Ascending aorta (tissue), 2 donors: ENCODE measurements around the gene ATG101. TPM values are rescaled to one million over a fixed set of nuclear protein-coding genes. Genes with fewer than 3 reads are reported as not detected.

Source experiments
- DNase-seq, 2 donors: peaks; one replicate each; pipeline ENCODE4 v3.0.0-alpha.2; 2019; ENCODE audit warnings: low spot score in 2 of 2
- H3K27ac ChIP-seq, 2 donors: fragments of 200-600 bp; sonication (generic); one replicate each; pipeline ENCODE4 v1.5.1; 2016 to 2017; ENCODE audit warnings: mild to moderate bottlenecking in 1 of 2
- H3K27me3 ChIP-seq: fragments of 200-600 bp; sonication (generic); one replicate; pipeline ENCODE4 v1.5.1; 2017
- H3K36me3 ChIP-seq, 2 donors: fragments of 200-600 bp; sonication (generic); one replicate each; pipeline ENCODE4 v1.5.1; 2016
- H3K4me1 ChIP-seq, 2 donors: fragments of 200-600 bp; sonication (generic); one replicate each; pipeline ENCODE4 v1.5.1; 2016 to 2017; ENCODE audit warnings: mild to moderate bottlenecking in 1 of 2
- H3K4me3 ChIP-seq, 2 donors: fragments of 200-600 bp; sonication (generic); one replicate each; pipeline ENCODE4 v1.5.1; 2016 to 2017; ENCODE audit warnings: mild to moderate bottlenecking in 1 of 2
- H3K9me3 ChIP-seq, 2 donors: fragments of 200-600 bp; sonication (generic); one replicate each; pipeline ENCODE4 v1.5.1; 2016
- CTCF ChIP-seq, 3 experiments: fragments of 200-600 bp in 2 of 3; fragments of 450-650 bp in 1 of 3; sonication (generic) in 2 of 3; IDR thresholded peaks; one replicate each; pipeline ENCODE4 v1.5.1; 2016 to 2019; ENCODE audit warnings: antibody characterized with exemption in 3 of 3, mild to moderate bottlenecking in 1 of 3, moderate library complexity in 1 of 3
- intact Hi-C: fragments of 100-400 bp; cut with DNase I; formaldehyde crosslinking; loops from one replicate; pipeline ENCODE4 v1.15.1; 2023
- total RNA-seq: library from RNA; depleted of rRNA; stranded (reverse); fragments of >200 nt; gene quantifications from one replicate; pipeline ENCODE4 v1.1.0, GENCODE V29; 2016

The ATG101 gene
- total RNA-seq, 1 donor from 2014 or later, result 39.8 TPM

- intact Hi-C loops, result loop anchor here (1.0 to 10.0 kb wide), 4 partner anchors 18 to 981 kb away; partner anchors contain the start of genes ACVR1B, EIF4B and TAMALIN
- peaks cover 7 to 28% of the 10 kb centered on the region in 2 donors for H3K4me1 ChIP-seq
- H3K9me3 ChIP-seq, result no peaks in the 10 kb centered on the region
- no peaks in the 10 kb centered on the region for H3K36me3 ChIP-seq
- DNase-seq, result peak in 1 of 2 donors; percentile 62
- H3K27ac ChIP-seq, result peak overlapping the region in 1 of 2 donors; percentile 44
- H3K4me3 ChIP-seq, result peak overlapping the region; percentile 67 to 69
- no peaks in the 10 kb centered on the region for H3K27me3 ChIP-seq
- no peak for TF ChIP-seq CTCF (IDR thresholded peaks at IDR 0.05)
Observed at GRCh38 chr12:52023976-52024688, 45.6 kb upstream of the ATG101 start.

- H3K27me3 ChIP-seq, result no peaks in the 10 kb centered on the region
- peak overlapping the region; percentile 76 to 84 for H3K27ac ChIP-seq
- no peaks in the 10 kb centered on the region for H3K9me3 ChIP-seq
- TF ChIP-seq CTCF (IDR thresholded peaks at IDR 0.05), result no peak
- peaks cover 7 to 28% of the 10 kb centered on the region in 2 donors for H3K4me1 ChIP-seq
- no peak for DNase-seq
- intact Hi-C loops, result loop anchor here (1.0 to 10.0 kb wide), 5 partner anchors 26 to 980 kb away; partner anchors contain the start of genes ACVR1B, ATG101, EIF4B and NR4A1
- no peaks in the 10 kb centered on the region for H3K36me3 ChIP-seq
- peak overlapping the region; percentile 36 to 69 for H3K4me3 ChIP-seq
Observed at GRCh38 chr12:52024845-52025230, 44.9 kb upstream of the ATG101 start.

- H3K27me3 ChIP-seq, result no peaks in the 10 kb centered on the region
- DNase-seq, result no peak
- H3K4me1 ChIP-seq, result peaks cover 7 to 28% of the 10 kb centered on the region in 2 donors
- peak overlapping the region; percentile 76 to 84 for H3K27ac ChIP-seq
- no peak overlapping the region for H3K4me3 ChIP-seq
- H3K36me3 ChIP-seq, result no peaks in the 10 kb centered on the region
- intact Hi-C loops, result loop anchor here (10.0 kb wide), 1 partner anchor 979 kb away; the partner anchor contains the start of gene EIF4B
- no peak for TF ChIP-seq CTCF (IDR thresholded peaks at IDR 0.05)
- H3K9me3 ChIP-seq, result no peaks in the 10 kb centered on the region
Observed at GRCh38 chr12:52026263-52026662, 43.5 kb upstream of the ATG101 start.

GRCh38 chr12:52027085-52027843, 42.5 kb upstream of the ATG101 start:
- TF ChIP-seq CTCF (IDR thresholded peaks at IDR 0.05), result no peak
- intact Hi-C loops, result loop anchor here (10.0 kb wide), 1 partner anchor 978 kb away; the partner anchor contains the start of gene EIF4B
- H3K27ac ChIP-seq, result no peak overlapping the region

DNA sequence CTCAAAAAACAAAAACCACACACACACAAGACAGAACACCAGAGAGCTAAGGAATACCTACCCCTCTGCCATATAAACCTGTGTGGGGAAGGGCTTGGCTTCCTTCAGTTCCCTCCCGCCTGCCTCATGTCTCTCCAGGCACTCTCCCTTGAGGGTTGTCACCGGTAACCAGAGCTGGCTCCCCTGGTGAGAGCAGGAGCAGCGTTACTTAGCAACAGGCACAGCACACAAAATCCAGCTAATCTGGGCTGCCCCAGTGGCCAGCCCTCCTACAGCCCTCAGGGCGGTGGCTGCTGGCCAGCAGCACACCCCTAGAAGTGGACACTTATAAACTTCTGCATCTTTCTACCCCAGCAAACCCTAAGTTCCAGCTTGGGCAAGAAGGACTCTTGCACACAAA, 40.1 kb upstream of the ATG101 start:
- Histone ChIP-seq H3K9me3 (no peaks in the 10 kb centered on the region), H3K27me3 (no peaks in the 10 kb centered on the region), H3K27ac (no peak overlapping the region), H3K4me3 (no peak overlapping the region), H3K4me1 (peaks cover 6 to 32% of the 10 kb centered on the region in 2 donors), H3K36me3 (no peaks in the 10 kb centered on the region)
- intact Hi-C loops, result loop anchor here (5.0 to 10.0 kb wide), 3 partner anchors 118 to 975 kb away; partner anchors contain the start of gene EIF4B
- no peak for DNase-seq
- no peak for TF ChIP-seq CTCF (IDR thresholded peaks at IDR 0.05)

More at GRCh38 chr12:52027085-52027843, 42.5 kb upstream of the ATG101 start:
- Histone ChIP-seq H3K27me3 (no peaks in the 10 kb centered on the region), H3K4me3 (no peak overlapping the region), H3K36me3 (no peaks in the 10 kb centered on the region), H3K9me3 (no peaks in the 10 kb centered on the region), H3K4me1 (peaks cover 7 to 34% of the 10 kb centered on the region in 2 donors)
- no peak for DNase-seq
